Suppressor macrophage (primary cell): ENCODE data around the gene CFL1.

Experiments
- DNase-seq, 4 experiments: peaks; one replicate each; pipeline ENCODE4 v3.0.0-alpha.2; 2020 to 2022

CFL1 gene

GRCh38 chr11:65829459-65829858 lies 28.5 kb downstream of the CFL1 start:
- no peak for DNase-seq

- no peak for DNase-seq
Observed at GRCh38 chr11:65826984-65827735, 30.8 kb downstream of the CFL1 start.

GRCh38 chr11:65822776-65823528 lies 35.0 kb downstream of the CFL1 start:
- DNase-seq, result no peak

- peak; percentile 53 to 75 (median 72) for DNase-seq
Observed at GRCh38 chr11:65821107-65821506, 36.9 kb downstream of the CFL1 start.

GRCh38 chr11:65817835-65818680 lies 39.9 kb downstream of the CFL1 start:
- peak; percentile 94 to 98 (median 97) for DNase-seq

- no peak for DNase-seq
Observed at GRCh38 chr11:65817312-65817834, 40.6 kb downstream of the CFL1 start.

GRCh38 chr11:65816696-65817095 lies 41.3 kb downstream of the CFL1 start:
- peak in 3 of 4 experiments; percentile 58 to 62 (median 62) for DNase-seq

- no peak for DNase-seq
Observed at GRCh38 chr11:65814986-65815565, 42.9 kb downstream of the CFL1 start.

- DNase-seq, result peak; percentile 92 to 98 (median 95)
Observed at GRCh38 chr11:65814131-65814985, 43.6 kb downstream of the CFL1 start.

GRCh38 chr11:65811764-65812475 lies 46.1 kb downstream of the CFL1 start:
- peak; percentile 65 to 90 (median 82) for DNase-seq

- peak in 2 of 4 experiments; percentile 23 to 32 for DNase-seq
Observed at GRCh38 chr11:65810046-65810868, 47.7 kb downstream of the CFL1 start.

- no peak for DNase-seq
Observed at GRCh38 chr11:65809496-65809895, 48.5 kb downstream of the CFL1 start.

GRCh38 chr11:65808744-65809341 lies 49.1 kb downstream of the CFL1 start:
- no peak for DNase-seq

GRCh38 chr11:65806979-65807378 lies 51.0 kb downstream of the CFL1 start:
- peak in 1 of 4 experiments; percentile 35 for DNase-seq
